ENCODE measurements around the gene LNX1. TPM values are rescaled to one million over a fixed set of nuclear protein-coding genes. Genes with fewer than 3 reads are reported as not detected.

LNX1 gene
- total RNA-seq, 1 donor: 0.43 TPM

DNA sequence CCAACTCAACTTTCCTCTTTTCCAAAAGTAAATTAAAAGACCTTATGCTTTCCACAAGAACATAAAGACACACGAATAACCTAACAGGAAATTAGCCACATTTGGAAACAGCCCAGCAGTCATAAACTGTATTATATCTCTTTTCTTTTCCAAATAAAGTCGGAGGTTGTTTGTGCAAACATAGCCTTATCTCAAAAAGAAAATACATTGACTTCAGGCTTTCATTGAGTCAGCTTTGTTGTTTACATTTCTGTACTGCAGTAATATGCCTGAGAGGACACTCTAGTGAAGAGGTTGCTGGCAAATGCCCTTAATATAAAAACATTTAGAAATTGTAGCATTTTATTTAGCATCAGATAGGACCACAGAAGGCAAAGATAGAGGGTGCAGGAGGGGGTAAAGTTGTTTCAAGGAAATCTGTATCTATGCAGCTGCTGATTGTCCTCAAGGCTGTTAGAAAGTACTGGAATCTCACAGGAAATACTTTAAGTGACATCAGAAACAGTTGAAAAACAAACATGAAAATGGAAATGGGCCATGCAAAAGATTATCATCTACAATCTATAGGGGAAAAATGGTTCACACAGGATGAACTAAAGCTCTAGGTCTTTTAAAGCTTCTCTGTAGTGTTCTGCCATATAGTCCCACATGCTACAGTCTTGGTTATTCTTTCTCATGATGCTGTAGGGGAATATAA lies 14.5 kb downstream of the LNX1 start:
- H3K4me3 ChIP-seq (ENCODE audit: low read depth, low read length): no peak overlapping the region
- peak; percentile 93 for DNase-seq (ENCODE audit: low read depth)
- TF ChIP-seq, protein P1, sequence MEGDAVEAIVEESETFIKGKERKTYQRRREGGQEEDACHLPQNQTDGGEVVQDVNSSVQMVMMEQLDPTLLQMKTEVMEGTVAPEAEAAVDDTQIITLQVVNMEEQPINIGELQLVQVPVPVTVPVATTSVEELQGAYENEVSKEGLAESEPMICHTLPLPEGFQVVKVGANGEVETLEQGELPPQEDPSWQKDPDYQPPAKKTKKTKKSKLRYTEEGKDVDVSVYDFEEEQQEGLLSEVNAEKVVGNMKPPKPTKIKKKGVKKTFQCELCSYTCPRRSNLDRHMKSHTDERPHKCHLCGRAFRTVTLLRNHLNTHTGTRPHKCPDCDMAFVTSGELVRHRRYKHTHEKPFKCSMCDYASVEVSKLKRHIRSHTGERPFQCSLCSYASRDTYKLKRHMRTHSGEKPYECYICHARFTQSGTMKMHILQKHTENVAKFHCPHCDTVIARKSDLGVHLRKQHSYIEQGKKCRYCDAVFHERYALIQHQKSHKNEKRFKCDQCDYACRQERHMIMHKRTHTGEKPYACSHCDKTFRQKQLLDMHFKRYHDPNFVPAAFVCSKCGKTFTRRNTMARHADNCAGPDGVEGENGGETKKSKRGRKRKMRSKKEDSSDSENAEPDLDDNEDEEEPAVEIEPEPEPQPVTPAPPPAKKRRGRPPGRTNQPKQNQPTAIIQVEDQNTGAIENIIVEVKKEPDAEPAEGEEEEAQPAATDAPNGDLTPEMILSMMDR (IDR thresholded peaks at IDR 0.05; ENCODE audit: insufficient read depth, low read depth, low read length): no peak

- no peak for DNase-seq (ENCODE audit: low read depth)
- TF ChIP-seq, protein P1 (IDR thresholded peaks at IDR 0.05; ENCODE audit: insufficient read depth, low read depth, low read length): no peak
- H3K4me3 ChIP-seq (ENCODE audit: low read depth, low read length): no peak overlapping the region
Observed at GRCh38 chr4:53576071-53576617, 15.1 kb downstream of the LNX1 start.

GRCh38 chr4:53575552-53575951 lies 15.7 kb downstream of the LNX1 start:
- TF ChIP-seq, protein P1 (IDR thresholded peaks at IDR 0.05; ENCODE audit: insufficient read depth, low read depth, low read length): no peak
- no peak for DNase-seq (ENCODE audit: low read depth)
- H3K4me3 ChIP-seq (ENCODE audit: low read depth, low read length): no peak overlapping the region

DNA sequence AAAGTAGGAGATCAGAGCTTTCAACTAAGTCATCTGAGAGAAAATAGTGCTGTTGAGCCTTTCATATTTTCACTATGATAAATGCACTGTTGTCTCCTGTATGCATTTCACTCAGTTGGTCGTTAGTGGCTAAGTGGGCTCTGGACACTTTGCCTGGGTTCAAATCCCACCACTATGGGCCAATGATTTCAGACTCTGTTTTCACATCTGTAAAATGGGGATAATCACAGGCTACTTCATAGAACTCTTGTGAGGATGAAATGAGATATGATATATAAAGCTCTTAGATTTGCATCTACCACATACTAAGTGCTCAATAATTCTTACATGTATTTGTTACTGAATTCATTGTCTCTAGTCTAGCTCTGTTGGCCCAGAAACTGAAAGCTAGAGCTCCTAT lies 16.8 kb downstream of the LNX1 start:
- no peak for DNase-seq (ENCODE audit: low read depth)
- TF ChIP-seq, protein P1 (IDR thresholded peaks at IDR 0.05; ENCODE audit: insufficient read depth, low read depth, low read length): no peak
- H3K4me3 ChIP-seq (ENCODE audit: low read depth, low read length): no peak overlapping the region

- no peak overlapping the region for H3K4me3 ChIP-seq (ENCODE audit: low read depth, low read length)
- TF ChIP-seq, protein P1 (IDR thresholded peaks at IDR 0.05; ENCODE audit: insufficient read depth, low read depth, low read length): no peak
- DNase-seq (ENCODE audit: low read depth): no peak
Observed at GRCh38 chr4:53573696-53574095, 17.6 kb downstream of the LNX1 start.

- H3K4me3 ChIP-seq (ENCODE audit: low read depth, low read length): no peak overlapping the region
- no peak for DNase-seq (ENCODE audit: low read depth)
- TF ChIP-seq, protein P1 (IDR thresholded peaks at IDR 0.05; ENCODE audit: insufficient read depth, low read depth, low read length): no peak
Observed at GRCh38 chr4:53572600-53572994, 18.7 kb downstream of the LNX1 start.
